Endodermal cell (in vitro differentiated cells): ENCODE data around the gene AP5S1. TPM values are rescaled to one million over a fixed set of nuclear protein-coding genes. Genes with fewer than 3 reads are reported as not detected.

ENCODE experiments used
- DNase-seq: peaks from one replicate; pipeline ENCODE4 v3.0.0-alpha.2; 2017
- H3K27ac ChIP-seq: 2 replicates; pipeline ENCODE4 v1.5.1; 2013; ENCODE audit warnings: mild to moderate bottlenecking, low read depth, low read length, moderate library complexity
- H3K27me3 ChIP-seq: 2 replicates; pipeline ENCODE4 v1.6.1; 2013; ENCODE audit warnings: mild to moderate bottlenecking, low read length, moderate library complexity; ENCODE audit not compliant: insufficient read depth, control insufficient read depth, poor library complexity, severe bottlenecking
- H3K36me3 ChIP-seq: 2 replicates; pipeline ENCODE4 v1.7.0; 2013; ENCODE audit warnings: mild to moderate bottlenecking, low read length, moderate library complexity; ENCODE audit not compliant: control insufficient read depth, insufficient read depth
- H3K4me1 ChIP-seq: one replicate; pipeline ENCODE4 v1.7.0; 2013; ENCODE audit warnings: low read length; ENCODE audit not compliant: control insufficient read depth, insufficient read depth
- H3K4me3 ChIP-seq: 2 replicates; pipeline ENCODE4 v1.5.1; 2013; ENCODE audit warnings: mild to moderate bottlenecking, low read length, moderate library complexity
- H3K9ac ChIP-seq: 2 replicates; pipeline ENCODE4 v1.6.1; 2013; ENCODE audit warnings: mild to moderate bottlenecking, low read length, moderate library complexity; ENCODE audit not compliant: poor library complexity, severe bottlenecking; ENCODE audit errors: extremely low read depth
- H3K9me3 ChIP-seq: 2 replicates; pipeline ENCODE4 v1.6.1; 2013; ENCODE audit warnings: mild to moderate bottlenecking, low read length, moderate library complexity; ENCODE audit not compliant: control insufficient read depth
- H3K27ac Mint-ChIP-seq: 2 replicates; pipeline ENCODE4 v1.8.0; 2020; ENCODE audit warnings: mixed read lengths
- H3K27me3 Mint-ChIP-seq: 2 replicates; pipeline ENCODE4 v1.8.0; 2021; ENCODE audit warnings: mild to moderate bottlenecking, mixed read lengths; ENCODE audit not compliant: insufficient read depth
- H3K36me3 Mint-ChIP-seq: 2 replicates; pipeline ENCODE4 v1.8.0; 2020; ENCODE audit warnings: low read depth, mixed read lengths
- H3K4me1 Mint-ChIP-seq: 2 replicates; pipeline ENCODE4 v1.8.0; 2020; ENCODE audit warnings: mixed read lengths
- H3K4me3 Mint-ChIP-seq: 2 replicates; pipeline ENCODE4 v1.8.0; 2020; ENCODE audit warnings: mild to moderate bottlenecking, moderate library complexity, mixed read lengths
- H3K9me3 Mint-ChIP-seq: 2 replicates; pipeline ENCODE4 v1.8.0; 2020; ENCODE audit warnings: mild to moderate bottlenecking, mixed read lengths
- CTCF ChIP-seq: fragments of 200-600 bp; sonication (generic); conservative IDR thresholded peaks from 2 replicates; pipeline ENCODE4 v1.5.0; 2021; ENCODE audit warnings: antibody characterized with exemption, mild to moderate bottlenecking
- WGBS, 2 experiments: methylation state at CpG; one replicate each; pipeline versions ENCODE4 v1.1.5 to v1.1.7; 2013; ENCODE audit warnings: missing lambda C conversion rate in 2 of 2, mixed read lengths in 1 of 2; ENCODE audit not compliant: insufficient coverage in 1 of 2, insufficient read length in 1 of 2; 5-methylcytosine and 5-hydroxymethylcytosine counted together
- total RNA-seq, 2 donors: library from RNA; stranded (reverse); fragmentation: NEBNext Ultra II Directional in 1 of 2; extraction: Animal tissue kit (Norgen Biotek cat#: 25700) in 1 of 2; gene quantifications; 2 replicates in 1 of 2; 3 replicates in 1 of 2; pipeline ENCODE4 v1.2.1, GENCODE V29; 2021

The AP5S1 gene
- total RNA-seq, 2 donors from 2014 or later = 5.1 to 6.1 TPM

GRCh38 chr20:3784863-3785239, 35.5 kb upstream of the AP5S1 start:
- TF ChIP-seq CTCF = no peak
- Mint-ChIP-seq H3K27me3 (peaks cover 38% of the 10 kb centered on the region), H3K9me3 (no peaks in the 10 kb centered on the region), H3K4me3 (peak overlapping the region; percentile 18), H3K36me3 (peaks cover 5% of the 10 kb centered on the region), H3K27ac (no peak overlapping the region), H3K4me1 (peaks cover 2% of the 10 kb centered on the region)
- H3K27me3 ChIP-seq = peaks cover 21% of the 10 kb centered on the region
- H3K9me3 ChIP-seq = no peaks in the 10 kb centered on the region
- no peak overlapping the region for H3K27ac ChIP-seq
- peaks cover 11% of the 10 kb centered on the region for H3K36me3 ChIP-seq
- H3K9ac ChIP-seq = no peak overlapping the region
- 95 to 96% methylated on average over 5 to 6 of the region's 6 CpGs for WGBS, 2 experiments
- peak overlapping the region; percentile 78 for H3K4me3 ChIP-seq
- H3K4me1 ChIP-seq = no peaks in the 10 kb centered on the region
- DNase-seq = no peak

- Mint-ChIP-seq H3K4me3 (peak overlapping the region; percentile 73), H3K27ac (no peak overlapping the region), H3K4me1 (peaks cover 2% of the 10 kb centered on the region), H3K9me3 (no peaks in the 10 kb centered on the region), H3K27me3 (peaks cover 32% of the 10 kb centered on the region), H3K36me3 (peaks cover 5% of the 10 kb centered on the region)
- peaks cover 15% of the 10 kb centered on the region for H3K27me3 ChIP-seq
- no peaks in the 10 kb centered on the region for H3K4me1 ChIP-seq
- WGBS, 2 experiments = 74 to 88% methylated on average over 53 to 79 of the region's 79 CpGs
- peak; percentile 71 for DNase-seq
- H3K36me3 ChIP-seq = peaks cover 11% of the 10 kb centered on the region
- H3K9ac ChIP-seq = peak overlapping the region; percentile 34
- no peaks in the 10 kb centered on the region for H3K9me3 ChIP-seq
- H3K4me3 ChIP-seq = peak overlapping the region; percentile 78
- no peak for TF ChIP-seq CTCF
- no peak overlapping the region for H3K27ac ChIP-seq
Observed at GRCh38 chr20:3785240-3786125, 34.9 kb upstream of the AP5S1 start.

GRCh38 chr20:3786126-3786484, 34.2 kb upstream of the AP5S1 start:
- Histone ChIP-seq H3K9me3 (no peaks in the 10 kb centered on the region), H3K27me3 (peaks cover 10% of the 10 kb centered on the region), H3K27ac (no peak overlapping the region), H3K4me3 (peak overlapping the region; percentile 78), H3K4me1 (no peaks in the 10 kb centered on the region), H3K36me3 (peaks cover 11% of the 10 kb centered on the region), H3K9ac (peak overlapping the region; percentile 34)
- no peaks in the 10 kb centered on the region for H3K9me3 Mint-ChIP-seq
- H3K4me1 Mint-ChIP-seq = no peaks in the 10 kb centered on the region
- H3K36me3 Mint-ChIP-seq = peaks cover 5% of the 10 kb centered on the region
- 6 to 15% methylated on average over 21 to 35 of the region's 35 CpGs for WGBS, 2 experiments
- peak overlapping the region; percentile 73 for H3K4me3 Mint-ChIP-seq
- TF ChIP-seq CTCF = no peak
- peaks cover 32% of the 10 kb centered on the region for H3K27me3 Mint-ChIP-seq
- DNase-seq = peak; percentile 76
- no peak overlapping the region for H3K27ac Mint-ChIP-seq
